SK-N-SH (cell line): ENCODE measurements around the gene ALDH7A1.

Source experiments
- CHD2 ChIP-seq: fragments of 150-350 bp; IDR thresholded peaks from 2 replicates; pipeline ENCODE4 v1.6.1; 2018; ENCODE audit warnings: low read length; ENCODE audit not compliant: partially characterized antibody
- CTCF ChIP-seq: fragments of 200-600 bp; sonication (generic); IDR thresholded peaks from 2 replicates; pipeline ENCODE4 v1.6.1; 2017; ENCODE audit warnings: antibody characterized with exemption, mild to moderate bottlenecking, moderate library complexity
- ELF1 ChIP-seq: IDR thresholded peaks from 2 replicates; pipeline ENCODE4 v1.4.0; 2012
- GABPA ChIP-seq: IDR thresholded peaks from 2 replicates; pipeline ENCODE4 v1.4.0; 2012; ENCODE audit warnings: low read depth, mild to moderate bottlenecking
- POLR2AphosphoS5 ChIP-seq: IDR thresholded peaks from 2 replicates; pipeline ENCODE4 v1.6.1; 2012; ENCODE audit warnings: low read depth, low read length
- RAD21 ChIP-seq: IDR thresholded peaks from 2 replicates; pipeline ENCODE4 v1.6.1; 2012; ENCODE audit warnings: mild to moderate bottlenecking, low read length
- SIN3A ChIP-seq: IDR thresholded peaks from 2 replicates; pipeline ENCODE4 v1.6.1; 2012; ENCODE audit warnings: low read depth, mild to moderate bottlenecking, low read length, moderate library complexity, borderline replicate concordance
- SMC3 ChIP-seq: IDR thresholded peaks from 2 replicates; pipeline ENCODE4 v1.6.1; 2012; ENCODE audit warnings: low read depth, low read length, improper control_type of control experiment
- TAF1 ChIP-seq: IDR thresholded peaks from 2 replicates; pipeline ENCODE4 v1.6.1; 2012; ENCODE audit warnings: low read depth, mild to moderate bottlenecking, low read length, moderate library complexity, borderline replicate concordance
- TCF12 ChIP-seq: IDR thresholded peaks from 2 replicates; pipeline ENCODE4 v1.4.0; 2012
- TEAD4 ChIP-seq: IDR thresholded peaks from 2 replicates; pipeline ENCODE4 v1.4.0; 2012; ENCODE audit warnings: mild to moderate bottlenecking, borderline replicate concordance; ENCODE audit not compliant: insufficient read depth
- USF1 ChIP-seq: IDR thresholded peaks from 2 replicates; pipeline ENCODE4 v1.4.0; 2012; ENCODE audit warnings: low read depth, borderline replicate concordance
- YY1 ChIP-seq: IDR thresholded peaks from 2 replicates; pipeline ENCODE4 v1.4.0; 2012; ENCODE audit warnings: low read depth, mild to moderate bottlenecking

DNA sequence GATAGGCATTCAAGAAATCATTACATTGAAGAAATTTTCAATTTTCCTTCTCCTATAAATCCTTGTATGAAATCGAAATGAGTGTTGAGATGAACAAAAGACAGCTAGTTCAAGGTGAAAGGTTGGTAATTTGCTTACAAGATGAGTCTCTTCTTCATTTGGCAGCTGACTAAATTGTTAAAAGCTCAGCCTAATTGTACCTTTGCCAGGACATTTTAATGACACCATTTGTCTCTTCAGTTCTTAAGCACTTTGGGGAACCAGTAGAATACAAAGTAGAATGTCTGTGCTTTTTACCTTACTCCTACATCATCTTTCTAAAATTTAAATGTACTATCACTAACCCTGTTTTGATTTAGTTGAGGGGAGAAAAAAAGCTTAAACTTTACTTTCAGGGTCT is 112.4 kb downstream of the ALDH7A1 start:
- no peak for TF ChIP-seq RAD21
- TF ChIP-seq CTCF = no peak
- TF ChIP-seq SIN3A = no peak
- TF ChIP-seq TEAD4 = no peak
- no peak for TF ChIP-seq TCF12
- TF ChIP-seq SMC3 = no peak
- no peak for TF ChIP-seq POLR2AphosphoS5
- no peak for TF ChIP-seq CHD2
- no peak for TF ChIP-seq GABPA
- TF ChIP-seq ELF1 = no peak
- no peak for TF ChIP-seq USF1
- no peak for TF ChIP-seq YY1
- TF ChIP-seq TAF1 = no peak
